Activated CD8-positive, alpha-beta memory T cell treated with anti-CD3 and anti-CD28 coated beads, Interleukin-2, amount 50 U/mL, for 1 hour (primary cell): ENCODE results near the gene EGFL8.
"Not testable (repeated sequence)": the region's sequence is repeated elsewhere in the genome, so short reads cannot be mapped to it uniquely, and the experiment has no call there.

Experiments
- DNase-seq: peaks from one replicate; pipeline ENCODE4 v3.0.0-alpha.2; 2020; ENCODE audit errors: extremely low read depth

Gene EGFL8

DNA sequence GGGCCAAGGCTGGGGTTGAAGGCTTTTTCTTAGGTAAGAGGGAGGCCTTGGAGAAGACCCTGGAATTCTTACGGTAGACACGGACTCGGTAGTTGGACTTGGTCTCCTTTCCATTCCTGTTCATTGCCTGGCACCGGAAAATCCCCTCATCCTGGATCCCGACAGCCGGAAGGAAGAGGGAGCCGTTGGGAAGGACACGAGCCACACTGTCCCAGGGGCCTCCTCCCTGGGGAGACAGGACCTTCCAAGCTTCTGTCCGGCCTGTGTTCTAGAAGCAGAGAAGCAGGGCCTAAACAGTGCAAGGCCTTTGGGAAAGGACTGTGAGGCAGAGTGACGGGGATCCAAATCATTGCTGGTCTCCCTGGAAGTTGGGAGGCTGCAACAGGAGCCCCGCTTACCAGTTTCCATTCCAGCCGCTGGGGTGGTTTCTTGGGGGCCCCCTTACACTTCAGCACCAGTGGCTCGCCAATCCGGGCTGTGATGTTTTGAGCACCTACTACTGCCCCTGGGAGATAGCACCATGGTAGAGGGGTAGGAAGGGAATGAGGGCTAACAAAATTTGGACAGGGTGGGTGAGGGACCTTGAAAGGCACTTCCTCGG, 19.2 kb downstream of the EGFL8 start:
- no peak for DNase-seq

DNA sequence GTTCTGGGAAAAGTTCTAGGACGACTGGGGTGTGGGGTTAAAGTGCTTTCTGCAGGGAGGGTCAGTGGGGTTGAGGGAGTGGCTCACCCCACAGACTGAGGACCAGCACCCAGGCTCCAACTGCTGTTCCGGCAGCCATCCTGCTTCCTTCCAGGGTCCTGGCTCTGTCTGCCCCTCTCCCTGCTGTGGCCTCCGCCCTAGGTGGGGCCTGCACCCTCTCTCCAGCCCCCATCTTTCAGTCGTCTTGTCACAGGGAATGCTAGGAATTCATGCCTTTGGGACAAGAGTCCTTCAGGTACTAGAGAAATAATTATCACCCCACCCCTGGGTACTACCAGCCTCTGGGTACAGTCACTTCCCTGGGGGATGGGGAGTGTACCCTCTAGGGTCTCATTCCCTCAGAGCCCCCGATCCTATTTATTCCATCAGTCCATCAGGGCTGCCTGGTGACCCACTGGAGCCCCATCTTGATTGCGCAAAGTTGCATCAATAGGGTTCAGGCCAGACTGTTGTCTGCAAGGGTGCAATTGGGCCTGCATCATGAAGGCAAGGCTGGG, 19.8 kb downstream of the EGFL8 start, which contains the start of gene AGER:
TSS of gene AGER (minus strand) at position 170 of the 557 bp plus-strand sequence. CDS start at position 139, 31 bp downstream.
- DNase-seq, result no peak

DNA sequence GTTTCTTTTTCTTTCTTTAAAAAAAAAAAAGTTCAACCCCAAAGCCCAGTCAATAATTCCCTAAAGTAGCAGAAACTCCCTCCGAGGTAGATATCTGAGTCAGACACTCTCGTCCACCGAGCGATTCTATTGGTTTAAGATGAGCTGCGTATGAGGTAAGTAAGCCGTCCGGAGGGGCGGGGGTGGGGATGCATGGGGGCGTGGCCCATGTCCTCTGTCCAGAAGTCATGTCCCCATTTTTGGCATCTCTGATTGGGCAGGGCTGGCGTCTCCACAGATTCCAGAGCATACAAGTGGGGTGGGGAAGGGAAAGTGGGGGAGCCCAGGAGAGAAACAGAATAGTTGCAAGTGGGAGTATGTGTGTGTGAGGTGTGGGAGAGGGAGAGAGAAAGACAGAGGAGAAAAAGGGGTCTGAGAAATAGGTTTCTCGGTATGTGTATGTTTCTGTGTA, 21.3 kb downstream of the EGFL8 start:
- DNase-seq, result not testable (repeated sequence)

DNA sequence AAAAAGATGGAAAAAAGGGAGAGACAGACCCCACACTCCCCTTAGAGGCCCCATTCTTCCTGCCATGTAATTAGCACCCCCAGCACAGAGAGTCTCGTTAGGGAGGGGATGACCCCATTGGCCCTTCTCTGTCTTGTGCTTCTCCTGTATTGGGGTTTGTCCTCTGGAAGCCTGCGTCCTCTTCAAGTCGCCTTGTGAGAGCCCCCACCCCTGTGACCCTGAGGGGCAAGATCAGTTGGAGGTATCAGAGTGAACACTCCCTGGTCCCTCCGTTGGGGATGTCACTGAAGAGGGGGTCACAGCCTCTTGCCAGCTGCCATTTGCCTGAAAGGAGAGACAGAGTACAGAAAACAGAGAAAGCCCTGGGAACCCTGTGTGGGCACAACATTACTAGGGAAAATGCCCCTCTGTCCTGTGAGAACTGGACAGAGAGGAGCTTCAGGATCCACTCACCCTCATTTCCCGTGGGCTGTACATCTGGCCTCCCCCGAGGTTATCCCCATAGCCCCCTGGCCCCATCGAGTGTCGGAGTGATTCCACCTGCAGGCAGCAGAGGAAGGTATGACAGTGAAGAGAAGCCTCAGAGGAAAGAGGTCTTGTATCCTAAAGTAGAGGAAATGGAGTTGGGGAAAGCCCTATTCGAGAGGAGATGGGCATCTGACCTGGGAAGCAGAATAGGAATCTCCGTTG, 21.9 kb downstream of the EGFL8 start:
- DNase-seq, result not testable (repeated sequence)

DNA sequence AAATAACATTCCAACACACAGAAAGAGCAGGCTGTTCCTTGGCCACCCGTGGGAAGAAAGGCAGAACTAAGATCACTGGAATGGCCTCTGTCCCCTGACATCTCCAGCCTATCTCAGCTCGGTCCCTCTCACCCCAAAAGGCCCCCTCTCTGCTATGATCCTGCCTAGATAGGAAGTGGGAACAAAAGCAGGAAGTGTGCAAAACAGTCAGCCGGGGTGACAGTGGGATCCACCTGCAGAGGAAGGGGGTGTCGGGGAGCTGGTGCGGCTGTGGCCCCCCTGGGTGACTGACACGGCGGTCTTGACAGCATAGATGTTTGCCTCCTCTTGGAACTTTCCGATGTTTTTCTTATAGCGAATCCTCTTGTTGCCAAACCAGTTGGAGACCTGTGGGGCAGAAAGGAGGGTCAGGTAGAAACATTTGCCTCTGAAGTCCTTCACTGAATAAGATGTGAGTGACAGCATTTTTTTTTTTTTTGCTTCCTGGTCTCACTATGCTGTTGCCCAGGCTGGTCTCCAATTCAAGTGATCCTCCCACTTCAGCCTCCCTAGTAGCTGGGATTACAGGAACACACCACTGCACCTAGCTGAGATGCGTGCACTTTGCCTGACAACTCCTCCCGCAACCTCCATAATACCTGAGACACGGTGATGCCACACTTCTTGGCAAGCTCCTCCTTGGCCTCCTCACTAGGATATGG, 22.8 kb downstream of the EGFL8 start:
- no peak for DNase-seq

DNA sequence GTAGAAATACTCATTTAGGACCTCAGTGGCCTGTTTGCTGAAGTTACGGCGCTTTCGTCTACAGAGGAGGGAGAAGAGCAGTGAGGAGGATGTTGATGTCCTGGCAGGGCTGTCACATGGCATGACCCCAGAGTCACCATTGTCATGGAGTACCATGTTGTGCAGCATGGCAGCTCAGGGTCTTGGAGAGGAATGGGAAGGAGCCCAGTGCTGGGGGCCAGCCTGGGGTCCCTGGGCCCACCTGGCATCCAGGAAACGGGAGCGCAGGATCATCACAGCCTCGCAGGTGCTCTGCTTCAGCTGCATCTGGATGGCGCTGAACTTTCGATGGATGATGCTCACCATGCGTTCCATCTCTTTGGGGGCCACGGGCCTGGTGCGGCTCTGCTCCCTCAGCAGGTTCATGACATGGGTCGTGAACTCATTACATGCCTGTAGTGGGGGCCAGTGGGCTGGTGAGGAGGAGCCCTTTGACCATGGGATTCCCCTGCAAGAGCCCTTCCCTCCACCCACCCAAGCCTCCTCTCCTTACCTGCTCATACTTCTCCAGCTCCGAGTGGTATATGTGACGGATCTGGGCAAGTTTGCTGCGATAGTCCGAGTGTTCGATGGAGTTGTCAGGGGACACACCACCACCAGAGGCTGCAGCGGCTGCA, 23.5 kb downstream of the EGFL8 start:
- DNase-seq, result not testable (repeated sequence)

DNA sequence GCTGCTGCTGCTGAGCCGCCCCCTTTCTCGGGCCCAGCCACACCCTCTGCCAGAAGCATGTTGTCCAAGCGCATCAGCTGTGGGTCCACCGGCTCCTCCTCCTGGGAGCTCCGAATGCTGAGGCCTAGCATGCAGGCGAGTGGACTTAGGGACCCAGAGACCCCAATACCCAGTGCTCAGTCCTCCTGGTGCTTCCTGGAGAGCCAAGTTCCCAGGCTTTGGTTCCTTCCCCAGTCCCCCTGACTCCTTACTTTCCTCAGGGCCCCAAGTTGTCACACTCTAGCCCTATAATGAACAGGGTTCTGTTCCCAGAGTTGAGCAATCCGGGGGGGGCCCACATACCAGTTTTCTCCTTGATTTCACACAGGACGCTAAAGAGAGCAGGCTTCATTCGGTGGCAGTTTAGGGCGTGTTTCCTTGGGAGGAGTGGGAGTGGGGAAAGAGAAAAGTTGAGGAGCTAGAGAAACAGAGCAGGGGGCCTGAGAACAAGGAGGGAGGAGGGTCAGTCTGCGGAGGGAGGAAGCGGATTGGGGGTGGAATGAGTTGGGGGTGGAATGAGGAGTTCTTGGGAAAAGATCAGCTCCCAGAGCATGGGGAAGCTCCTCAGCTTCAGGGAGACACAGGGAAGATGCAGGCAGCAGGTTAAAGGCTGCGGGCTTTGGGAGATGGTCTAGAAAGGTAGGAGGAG, 24.1 kb downstream of the EGFL8 start:
- no peak for DNase-seq

DNA sequence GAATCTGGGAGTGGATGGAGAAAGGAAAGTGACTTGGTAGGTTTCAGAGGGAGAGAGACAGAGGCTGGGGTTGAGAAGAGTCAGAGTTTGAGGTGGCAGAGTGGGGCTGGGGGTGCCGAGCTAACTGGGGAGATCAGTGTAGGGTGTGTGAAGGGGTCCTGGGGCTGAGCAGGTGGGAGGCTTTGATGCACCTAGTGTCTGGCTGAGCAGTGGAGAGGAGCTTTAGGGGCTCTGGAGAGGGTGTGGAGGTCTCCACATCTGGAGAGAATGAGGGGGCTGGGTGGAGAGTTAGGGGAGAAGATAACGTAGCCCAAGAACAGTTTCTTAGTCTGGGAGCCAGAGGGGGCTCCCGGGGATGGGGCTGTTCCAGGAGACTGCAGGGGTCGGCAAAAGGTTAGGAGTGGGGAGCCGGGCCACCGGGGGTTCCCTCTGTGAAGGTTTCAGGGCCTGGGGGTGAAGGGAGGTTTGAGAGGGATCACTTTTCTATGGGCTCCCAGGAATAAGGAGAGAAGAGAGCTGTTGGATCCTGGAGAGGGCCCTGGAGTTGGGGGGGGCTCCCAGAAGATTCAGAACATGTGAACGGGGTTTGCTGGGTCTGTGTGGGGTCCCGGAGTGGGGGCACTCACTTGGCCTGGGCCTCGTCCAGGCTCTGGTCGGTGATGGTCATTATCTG, 24.8 kb downstream of the EGFL8 start:
- no peak for DNase-seq

DNA sequence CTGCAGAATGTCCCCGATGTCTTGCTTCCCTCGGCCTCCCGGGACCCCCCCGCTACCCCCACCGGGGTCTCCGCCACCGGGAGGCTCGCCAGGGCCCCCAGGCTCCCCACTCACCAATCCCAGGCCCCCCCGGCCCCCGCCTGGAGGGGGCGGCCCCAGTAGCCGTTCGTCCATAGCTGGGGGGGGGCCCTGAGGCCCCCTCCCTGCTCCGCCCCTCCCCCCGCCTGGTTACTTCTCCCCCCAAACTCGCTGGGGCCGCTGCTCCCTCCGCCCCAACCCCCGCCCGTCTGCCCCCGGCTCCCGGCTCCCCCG, 25.3 kb downstream of the EGFL8 start:
- no peak for DNase-seq

DNA sequence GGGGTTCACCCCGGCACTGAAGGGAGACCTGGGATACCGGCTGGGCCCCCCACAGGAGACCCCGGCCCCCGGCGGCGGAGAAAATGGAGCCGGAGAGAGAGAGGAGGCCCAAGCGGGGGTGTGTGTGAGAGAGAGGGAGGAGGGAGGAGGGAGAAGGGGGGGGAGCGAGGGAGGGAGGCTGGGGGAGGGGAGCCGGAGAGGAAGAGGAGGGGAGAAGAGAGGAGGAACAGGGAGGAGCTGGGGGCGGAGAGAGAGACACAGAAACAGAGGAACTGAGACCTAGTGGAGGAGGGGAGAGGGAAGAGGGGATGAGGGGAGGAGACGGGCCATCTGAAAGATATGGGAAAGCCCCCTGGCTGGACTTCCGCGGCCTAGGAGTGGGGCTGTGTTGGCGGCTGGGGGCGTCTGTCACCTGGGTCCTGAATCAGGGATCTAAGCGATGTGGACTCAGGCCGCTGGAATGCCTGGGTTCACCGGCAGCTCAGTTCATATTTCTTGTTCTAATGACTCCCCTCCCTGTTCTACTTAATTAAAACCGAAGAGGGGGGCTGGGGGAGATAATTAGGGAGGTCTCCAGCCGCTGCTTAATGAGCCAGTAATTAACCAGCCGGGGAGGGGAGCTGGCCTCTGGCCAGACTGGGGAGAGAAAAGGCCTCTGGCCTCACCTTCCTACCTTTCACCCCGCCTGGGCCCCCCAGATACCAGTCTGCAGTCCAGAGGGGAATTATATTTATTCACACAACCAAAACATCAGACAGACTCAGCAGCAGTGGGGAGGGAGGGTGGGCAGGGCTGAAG, 25.9 kb downstream of the EGFL8 start, which contains the start of gene PBX2:
TSS of gene PBX2 (minus strand) at position 149 of the 798 bp plus-strand sequence. CDS start 287 bp downstream, outside the sequence.
- DNase-seq, result peak; percentile 50

DNA sequence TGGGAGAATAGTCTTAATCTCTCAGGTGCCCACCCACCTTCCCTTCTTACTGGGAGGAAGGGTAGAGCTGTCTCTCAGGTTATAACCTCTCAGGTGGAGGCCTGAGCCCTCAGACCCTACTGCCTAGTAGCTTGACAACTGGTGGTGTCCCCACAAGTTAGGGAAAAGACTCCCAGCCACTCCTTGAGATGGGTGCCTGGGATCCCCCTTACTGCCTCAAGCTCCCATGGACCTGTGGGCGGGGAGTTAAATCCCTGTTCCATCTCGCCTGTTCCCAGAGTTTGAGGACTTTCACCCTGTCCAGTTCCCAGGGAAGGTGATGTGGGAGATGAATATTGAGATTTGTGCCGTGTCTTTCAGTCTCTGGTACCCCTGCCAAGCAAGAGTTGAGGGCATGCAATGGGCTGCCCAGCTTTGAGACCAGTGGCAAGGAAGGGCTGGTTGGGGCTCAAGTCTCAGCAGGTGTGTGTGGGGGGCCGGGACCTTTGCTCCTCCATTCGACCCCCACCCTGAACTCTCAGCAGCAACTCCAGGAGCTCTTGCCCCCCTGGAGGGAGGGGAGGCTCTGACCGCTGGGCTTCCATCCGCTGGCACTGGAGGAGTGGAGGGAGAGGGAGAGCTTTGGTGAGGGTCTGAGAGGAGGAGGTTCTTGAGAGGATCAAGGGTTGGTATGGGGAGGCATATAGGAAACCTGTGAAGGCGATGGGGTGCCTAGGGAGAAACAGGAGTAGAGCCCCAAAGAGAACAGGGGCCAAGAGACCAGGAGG, 26.7 kb downstream of the EGFL8 start:
- no peak for DNase-seq

DNA sequence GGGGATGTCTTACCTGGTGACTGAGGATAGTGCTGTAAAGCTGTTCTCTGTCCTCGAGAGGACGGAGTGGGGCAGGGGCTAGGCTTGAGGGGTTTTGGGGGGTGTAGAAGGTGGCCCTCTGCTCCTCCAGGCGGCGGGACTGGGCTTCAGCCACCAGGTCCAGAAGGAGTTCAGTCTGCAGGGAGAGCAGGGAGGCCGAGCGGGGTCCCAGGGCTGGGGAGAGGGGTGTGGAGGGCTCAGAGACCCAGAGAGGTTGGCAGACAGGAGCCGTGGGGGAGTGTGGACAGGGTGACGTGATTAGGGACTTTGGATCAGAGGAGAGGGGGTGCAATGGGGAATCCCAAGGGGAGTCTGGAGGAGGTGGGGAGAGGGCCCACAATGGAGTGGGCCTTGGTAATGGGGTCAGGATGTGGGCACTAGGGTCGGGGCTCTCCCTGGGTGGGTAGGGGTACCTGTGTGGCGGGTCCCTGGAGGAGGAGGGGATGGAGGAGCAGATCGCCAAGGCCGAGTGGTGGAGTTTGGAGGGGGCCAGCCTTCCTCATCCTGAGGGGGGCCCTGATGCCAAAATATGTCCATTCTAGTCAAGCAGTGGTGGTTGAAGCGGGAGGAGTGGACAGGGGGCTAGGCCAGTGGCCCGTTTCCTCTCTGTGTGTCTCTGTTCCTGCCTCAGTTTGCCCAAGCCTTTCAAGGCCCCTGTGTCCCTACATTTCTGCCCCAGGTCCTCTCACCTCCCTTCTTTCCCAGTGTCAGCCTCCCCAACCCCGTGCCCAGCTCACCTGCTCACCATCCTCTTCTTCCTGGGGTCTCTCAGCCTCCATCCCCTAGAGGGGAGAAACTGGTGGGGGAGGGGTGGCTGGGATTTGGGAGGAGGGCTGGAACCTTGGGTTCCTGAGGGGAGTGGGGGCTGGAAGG, 27.6 kb downstream of the EGFL8 start:
- DNase-seq, result no peak

DNA sequence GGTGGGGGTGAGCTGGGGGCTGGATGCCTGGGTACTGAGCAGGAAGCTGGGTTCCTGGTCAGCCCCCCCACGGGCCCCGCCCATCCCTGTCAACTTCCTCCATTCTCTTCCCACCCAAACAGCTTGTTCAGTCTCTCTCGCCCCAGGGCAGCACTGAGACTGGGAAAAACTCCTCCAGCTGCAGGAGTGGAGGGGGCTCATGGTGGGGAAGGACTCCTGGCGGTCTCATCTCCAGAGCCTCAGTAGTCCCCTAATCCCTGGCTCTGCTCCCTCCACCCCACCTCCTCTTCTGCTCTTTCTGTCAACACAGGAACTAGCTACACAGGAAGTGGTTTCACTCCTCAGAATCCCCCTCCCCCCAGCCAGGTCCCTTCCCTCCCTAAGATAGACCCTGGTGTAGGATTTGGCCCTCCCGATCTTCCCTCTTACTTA, 28.2 kb downstream of the EGFL8 start, which contains the start of gene GPSM3:
TSS of gene GPSM3 (minus strand) at position 36 of the 432 bp plus-strand sequence. CDS start 130 bp downstream, outside the sequence.
- no peak for DNase-seq

DNA sequence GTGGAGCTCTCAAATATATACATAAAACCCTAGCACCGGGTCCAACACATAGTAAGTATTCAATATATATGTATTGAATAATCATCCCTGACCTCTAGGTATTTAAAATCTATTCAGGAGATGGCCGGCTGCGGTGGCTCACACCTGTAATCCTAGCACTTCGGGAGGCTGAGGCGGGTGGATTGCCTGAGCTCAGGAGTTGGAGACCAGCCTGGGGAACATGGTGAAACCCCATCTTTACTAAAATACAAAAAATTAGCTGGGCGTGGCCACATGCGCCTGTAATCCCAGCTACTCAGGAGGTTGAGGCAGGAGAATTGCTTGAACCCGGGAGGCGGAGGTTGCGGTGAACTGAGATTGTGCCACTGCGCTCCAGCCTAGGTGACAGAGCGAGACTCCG, 28.7 kb downstream of the EGFL8 start:
- DNase-seq, result not testable (repeated sequence)

DNA sequence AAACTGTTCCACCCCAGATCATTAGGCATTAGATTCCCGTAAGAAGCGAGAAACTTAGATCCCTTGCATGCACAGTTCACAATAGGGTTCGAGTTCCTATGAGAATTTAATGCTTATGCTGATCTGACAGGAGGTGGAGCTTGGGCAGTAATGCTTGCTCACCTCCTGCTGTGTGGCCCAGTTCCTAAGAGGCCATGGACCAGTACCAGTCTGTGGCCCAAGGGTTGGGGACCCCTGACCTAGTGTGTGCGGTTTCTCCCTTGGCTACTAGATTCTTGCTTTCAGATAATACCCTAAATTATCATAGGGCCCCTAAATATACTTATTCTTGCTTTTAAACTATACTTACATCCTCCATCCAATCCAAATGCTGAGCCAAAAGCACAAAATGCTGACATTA, 30.0 kb downstream of the EGFL8 start:
- DNase-seq, result no peak

DNA sequence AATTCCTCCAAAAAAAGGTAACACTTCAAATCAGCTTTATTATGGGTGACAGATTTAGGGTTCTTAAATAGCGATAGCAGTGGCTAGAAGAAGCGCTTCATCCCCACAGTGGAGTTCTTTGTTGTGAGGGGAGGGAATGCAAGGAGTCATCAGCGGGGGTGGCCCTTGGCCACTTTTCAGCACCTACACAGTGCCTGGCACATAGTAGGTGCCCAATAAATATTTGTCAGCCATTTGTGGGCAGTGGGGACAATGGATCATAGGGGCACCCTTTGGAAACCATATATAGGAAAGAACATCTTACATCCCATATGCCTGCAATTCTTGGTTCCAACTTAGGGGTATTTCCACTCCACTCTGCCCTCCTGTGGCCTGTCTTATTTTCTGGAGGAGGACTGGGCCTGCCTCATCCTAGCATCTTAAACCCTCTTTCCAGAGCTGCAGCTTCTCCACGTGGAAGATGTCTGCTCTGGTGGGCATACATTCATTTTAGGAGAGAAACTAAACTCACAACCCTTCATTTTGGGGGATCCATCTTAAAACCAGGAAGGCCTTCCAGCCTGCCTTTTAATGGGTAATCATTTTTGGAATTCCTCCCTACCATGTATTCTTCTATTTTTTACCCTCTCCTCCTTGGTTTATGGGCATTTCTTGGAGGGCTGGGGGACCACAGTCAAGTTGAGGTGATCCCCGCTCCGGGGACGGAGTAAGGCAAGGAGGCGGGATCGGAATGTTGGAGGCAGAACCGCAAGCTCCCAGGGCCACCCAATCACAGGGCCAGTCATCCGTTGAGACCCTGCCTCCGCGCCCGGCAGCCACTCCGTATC, 30.6 kb downstream of the EGFL8 start:
- no peak for DNase-seq

DNA sequence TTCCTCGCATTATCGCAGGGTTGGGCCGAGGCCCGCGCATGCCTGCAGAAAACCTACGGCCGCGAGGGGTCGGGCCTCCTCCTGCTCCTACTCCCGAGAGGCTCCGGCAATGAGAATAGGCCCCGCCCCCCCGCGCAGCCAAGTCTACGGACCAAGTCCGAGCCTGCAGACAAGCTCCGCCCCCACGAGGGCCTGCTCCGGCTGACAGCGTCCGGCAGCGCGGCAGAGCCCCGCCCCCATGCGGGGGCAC, 31.2 kb downstream of the EGFL8 start:
- peak; percentile 99 for DNase-seq
